ENCODE data around the gene LIN54. TPM values are rescaled to one million over a fixed set of nuclear protein-coding genes. Genes with fewer than 3 reads are reported as not detected.
"Not testable (repeated sequence)": the region's sequence is repeated elsewhere in the genome, so short reads cannot be mapped to it uniquely, and the experiment has no call there.

The LIN54 gene
- total RNA-seq, 1 donor from 2014 or later = 28.0 TPM

DNA sequence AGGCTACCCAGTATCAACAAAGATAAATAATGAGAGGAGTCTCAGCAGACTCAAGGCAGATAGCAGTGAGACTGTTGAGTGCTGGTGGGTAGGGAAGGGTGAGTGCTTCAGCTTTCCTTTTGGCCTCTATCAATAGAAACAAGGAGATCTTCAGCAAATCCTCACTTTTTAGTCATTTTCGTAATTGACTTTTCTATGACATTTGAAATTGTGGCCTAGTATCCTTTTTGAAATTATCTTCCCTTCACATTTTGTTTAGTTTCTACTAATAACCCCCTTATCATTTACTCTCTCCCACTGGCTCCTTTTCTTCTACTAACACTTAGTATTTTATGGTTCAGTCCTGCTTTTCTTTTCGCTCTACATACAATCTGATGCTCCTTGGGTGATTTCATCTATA is 44.9 kb downstream of the LIN54 start:
- intact Hi-C loops (cut with micrococcal nuclease) = no loop called here
- H3K4me3 Mint-ChIP-seq (ENCODE audit: low read depth) = no peak overlapping the region

GRCh38 chr4:82957045-82957444 is 53.6 kb downstream of the LIN54 start:
- Mint-ChIP-seq H3K9me3 (no peaks in the 10 kb centered on the region), H3K27ac (peak overlapping the region; percentile 0), H3K36me3 (ENCODE audit: low read depth) (peaks cover 56% of the 10 kb centered on the region), H3K4me1 (ENCODE audit: low read depth) (peaks cover 11% of the 10 kb centered on the region), H3K4me3 (ENCODE audit: low read depth) (no peak overlapping the region), H3K27me3 (ENCODE audit: low read depth) (no peaks in the 10 kb centered on the region)
- intact Hi-C loops (cut with micrococcal nuclease) = no loop called here
- no peak for DNase-seq (ENCODE audit: low spot score)

More for the DNA sequence above, 44.9 kb downstream of the LIN54 start:
- DNase-seq (ENCODE audit: low spot score) = no peak
- no peak overlapping the region for H3K27ac Mint-ChIP-seq
- H3K4me1 Mint-ChIP-seq (ENCODE audit: low read depth) = peaks cover 3% of the 10 kb centered on the region
- no peaks in the 10 kb centered on the region for H3K27me3 Mint-ChIP-seq (ENCODE audit: low read depth)
- H3K9me3 Mint-ChIP-seq = no peaks in the 10 kb centered on the region
- peaks cover 74% of the 10 kb centered on the region for H3K36me3 Mint-ChIP-seq (ENCODE audit: low read depth)

GRCh38 chr4:82954212-82954611 is 56.4 kb downstream of the LIN54 start:
- peaks cover 11% of the 10 kb centered on the region for H3K4me1 Mint-ChIP-seq (ENCODE audit: low read depth)
- H3K36me3 Mint-ChIP-seq (ENCODE audit: low read depth) = peaks cover 50% of the 10 kb centered on the region
- no peak for DNase-seq (ENCODE audit: low spot score)
- H3K9me3 Mint-ChIP-seq = no peaks in the 10 kb centered on the region
- H3K27me3 Mint-ChIP-seq (ENCODE audit: low read depth) = no peaks in the 10 kb centered on the region
- no peak overlapping the region for H3K27ac Mint-ChIP-seq
- intact Hi-C loops (cut with micrococcal nuclease) = no loop called here
- H3K4me3 Mint-ChIP-seq (ENCODE audit: low read depth) = no peak overlapping the region

GRCh38 chr4:82951196-82951595 is 59.4 kb downstream of the LIN54 start:
- no peak for DNase-seq (ENCODE audit: low spot score)
- H3K4me3 Mint-ChIP-seq (ENCODE audit: low read depth) = no peak overlapping the region
- no peak overlapping the region for H3K27ac Mint-ChIP-seq
- H3K27me3 Mint-ChIP-seq (ENCODE audit: low read depth) = no peaks in the 10 kb centered on the region
- intact Hi-C loops (cut with micrococcal nuclease) = no loop called here
- peaks cover 10% of the 10 kb centered on the region for H3K4me1 Mint-ChIP-seq (ENCODE audit: low read depth)
- H3K36me3 Mint-ChIP-seq (ENCODE audit: low read depth) = peaks cover 53% of the 10 kb centered on the region
- no peaks in the 10 kb centered on the region for H3K9me3 Mint-ChIP-seq

- H3K27me3 Mint-ChIP-seq (ENCODE audit: low read depth) = no peaks in the 10 kb centered on the region
- intact Hi-C loops (cut with micrococcal nuclease) = no loop called here
These were observed 61.9 kb downstream of the LIN54 start for GRCh38 chr4:82948647-82949204.

GRCh38 chr4:82947498-82947897 is 63.1 kb downstream of the LIN54 start:
- H3K36me3 Mint-ChIP-seq (ENCODE audit: low read depth) = peaks cover 51% of the 10 kb centered on the region
- no peak for DNase-seq (ENCODE audit: low spot score)

More at GRCh38 chr4:82948647-82949204, 61.9 kb downstream of the LIN54 start:
- Mint-ChIP-seq H3K4me3 (ENCODE audit: low read depth) (no peak overlapping the region), H3K27ac (no peak overlapping the region), H3K4me1 (ENCODE audit: low read depth) (peaks cover 10% of the 10 kb centered on the region), H3K36me3 (ENCODE audit: low read depth) (peaks cover 53% of the 10 kb centered on the region), H3K9me3 (no peaks in the 10 kb centered on the region)
- no peak for DNase-seq (ENCODE audit: low spot score)

DNA sequence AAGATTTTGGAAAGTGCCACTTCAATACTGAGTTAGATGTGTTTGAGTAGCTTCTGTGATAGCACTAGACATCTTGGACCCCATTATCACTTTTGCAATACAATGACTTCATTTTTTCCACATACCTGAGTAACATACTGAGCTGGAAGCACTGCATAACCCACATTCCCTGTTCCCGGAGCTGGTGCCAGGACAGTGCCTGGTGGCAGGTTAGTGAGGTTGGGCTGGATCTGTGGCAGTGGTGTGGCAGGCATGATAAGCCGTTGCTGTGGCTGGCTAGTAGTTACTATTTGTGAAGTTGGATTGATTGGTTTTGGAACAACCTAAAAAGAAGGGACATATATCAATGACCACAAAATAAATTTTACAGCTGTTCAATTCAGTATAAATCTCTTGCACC is 71.2 kb downstream of the LIN54 start:
- H3K27me3 Mint-ChIP-seq (ENCODE audit: low read depth) = no peaks in the 10 kb centered on the region
- no peak for DNase-seq (ENCODE audit: low spot score)
- no peak overlapping the region for H3K27ac Mint-ChIP-seq
- H3K9me3 Mint-ChIP-seq = no peaks in the 10 kb centered on the region
- H3K36me3 Mint-ChIP-seq (ENCODE audit: low read depth) = peaks cover 69% of the 10 kb centered on the region
- no peak overlapping the region for H3K4me3 Mint-ChIP-seq (ENCODE audit: low read depth)
- intact Hi-C loops (cut with micrococcal nuclease) = no loop called here
- H3K4me1 Mint-ChIP-seq (ENCODE audit: low read depth) = no peaks in the 10 kb centered on the region

More at GRCh38 chr4:82947498-82947897, 63.1 kb downstream of the LIN54 start:
- no peak overlapping the region for H3K27ac Mint-ChIP-seq
- H3K9me3 Mint-ChIP-seq = no peaks in the 10 kb centered on the region
- H3K4me1 Mint-ChIP-seq (ENCODE audit: low read depth) = peaks cover 10% of the 10 kb centered on the region
- no peaks in the 10 kb centered on the region for H3K27me3 Mint-ChIP-seq (ENCODE audit: low read depth)
- intact Hi-C loops (cut with micrococcal nuclease) = no loop called here
- H3K4me3 Mint-ChIP-seq (ENCODE audit: low read depth) = no peak overlapping the region

GRCh38 chr4:82934441-82934840 is 76.2 kb downstream of the LIN54 start:
- DNase-seq (ENCODE audit: low spot score) = no peak
- no peak overlapping the region for H3K4me3 Mint-ChIP-seq (ENCODE audit: low read depth)
- no peaks in the 10 kb centered on the region for H3K4me1 Mint-ChIP-seq (ENCODE audit: low read depth)
- no peak overlapping the region for H3K27ac Mint-ChIP-seq
- no peaks in the 10 kb centered on the region for H3K27me3 Mint-ChIP-seq (ENCODE audit: low read depth)
- peaks cover 69% of the 10 kb centered on the region for H3K36me3 Mint-ChIP-seq (ENCODE audit: low read depth)
- no peaks in the 10 kb centered on the region for H3K9me3 Mint-ChIP-seq
- intact Hi-C loops (cut with micrococcal nuclease) = no loop called here

DNA sequence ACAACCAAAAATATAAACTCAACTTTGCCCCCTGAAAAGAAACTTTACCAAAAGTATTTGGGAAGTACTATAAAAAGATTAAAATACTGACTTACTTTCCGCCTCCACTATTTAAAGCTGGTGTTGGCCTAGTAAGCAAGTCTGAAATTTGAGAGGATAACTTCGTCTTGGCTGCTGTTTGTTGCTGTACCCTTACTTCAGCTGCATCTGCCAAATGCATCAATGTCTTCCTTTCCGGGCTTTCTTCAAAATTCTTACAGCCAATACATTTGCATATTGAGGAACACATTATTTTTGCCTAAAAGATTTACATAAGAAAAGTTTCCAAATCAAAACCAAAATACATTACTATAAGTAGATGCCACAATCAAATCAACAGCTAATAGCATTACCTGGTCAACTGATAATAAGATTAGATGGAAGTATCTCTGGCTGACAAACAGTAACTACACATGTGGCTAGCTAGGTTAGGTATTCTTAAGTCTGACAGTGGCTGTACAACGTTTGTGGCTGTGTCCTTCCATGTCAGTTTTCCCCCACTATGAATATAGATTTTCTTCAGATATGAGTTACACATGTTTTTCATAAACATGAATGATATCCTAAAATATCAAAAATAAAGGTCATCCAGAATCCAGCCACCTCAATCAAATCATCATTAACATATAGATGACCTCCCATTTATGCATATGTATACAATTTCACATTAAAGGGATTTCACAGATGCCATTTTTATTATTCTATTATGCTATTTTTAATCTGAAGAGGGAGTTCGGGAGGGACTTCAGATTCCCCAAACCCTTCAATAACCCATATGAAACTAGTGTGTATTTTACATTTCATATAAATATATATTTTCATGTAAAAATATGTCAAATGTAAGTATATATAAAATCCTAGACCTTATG is 79.5 kb downstream of the LIN54 start:
- peaks cover 55% of the 10 kb centered on the region for H3K36me3 Mint-ChIP-seq (ENCODE audit: low read depth)
- H3K4me1 Mint-ChIP-seq (ENCODE audit: low read depth) = no peaks in the 10 kb centered on the region
- H3K27ac Mint-ChIP-seq = no peak overlapping the region
- H3K9me3 Mint-ChIP-seq = no peaks in the 10 kb centered on the region
- no peaks in the 10 kb centered on the region for H3K27me3 Mint-ChIP-seq (ENCODE audit: low read depth)
- no peak overlapping the region for H3K4me3 Mint-ChIP-seq (ENCODE audit: low read depth)
- no peak for DNase-seq (ENCODE audit: low spot score)
- intact Hi-C loops (cut with micrococcal nuclease) = no loop called here

DNA sequence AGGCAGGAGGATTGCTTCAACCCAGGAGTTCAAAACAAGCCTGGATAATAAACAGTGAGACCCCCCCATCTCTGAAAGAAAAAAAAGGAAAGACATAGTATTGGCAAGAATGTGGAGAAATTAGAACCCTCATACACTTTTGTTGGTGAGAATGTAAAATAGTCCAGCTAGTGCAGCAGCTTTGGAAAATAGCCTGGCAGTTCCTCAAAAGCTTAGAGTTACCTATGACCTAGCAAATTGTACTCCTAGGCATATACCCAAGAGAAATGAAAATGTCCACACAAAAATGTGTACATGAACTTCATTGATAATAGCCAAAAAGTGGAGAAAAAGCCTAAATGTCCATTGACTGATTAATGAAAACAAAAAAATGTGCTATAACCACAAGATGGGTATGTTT is 88.8 kb downstream of the LIN54 start:
- Mint-ChIP-seq H3K27ac (no peak overlapping the region), H3K9me3 (no peaks in the 10 kb centered on the region), H3K4me3 (ENCODE audit: low read depth) (no peak overlapping the region), H3K4me1 (ENCODE audit: low read depth) (no peaks in the 10 kb centered on the region), H3K36me3 (ENCODE audit: low read depth) (peaks cover 12% of the 10 kb centered on the region), H3K27me3 (ENCODE audit: low read depth) (no peaks in the 10 kb centered on the region)
- no peak for DNase-seq (ENCODE audit: low spot score)
- intact Hi-C loops (cut with micrococcal nuclease) = no loop called here

GRCh38 chr4:82919386-82919785 is 91.2 kb downstream of the LIN54 start:
- H3K36me3 Mint-ChIP-seq (ENCODE audit: low read depth) = peaks cover 8% of the 10 kb centered on the region
- H3K27me3 Mint-ChIP-seq (ENCODE audit: low read depth) = no peaks in the 10 kb centered on the region
- H3K4me1 Mint-ChIP-seq (ENCODE audit: low read depth) = no peaks in the 10 kb centered on the region
- no peak overlapping the region for H3K27ac Mint-ChIP-seq
- H3K9me3 Mint-ChIP-seq = no peaks in the 10 kb centered on the region
- intact Hi-C loops (cut with micrococcal nuclease) = no loop called here
- DNase-seq (ENCODE audit: low spot score) = no peak
- H3K4me3 Mint-ChIP-seq (ENCODE audit: low read depth) = no peak overlapping the region

GRCh38 chr4:82918091-82918490 is 92.5 kb downstream of the LIN54 start:
- Mint-ChIP-seq H3K9me3 (no peaks in the 10 kb centered on the region), H3K27ac (no peak overlapping the region), H3K4me3 (ENCODE audit: low read depth) (no peak overlapping the region), H3K4me1 (ENCODE audit: low read depth) (no peaks in the 10 kb centered on the region), H3K27me3 (ENCODE audit: low read depth) (no peaks in the 10 kb centered on the region), H3K36me3 (ENCODE audit: low read depth) (peaks cover 8% of the 10 kb centered on the region)
- no peak for DNase-seq (ENCODE audit: low spot score)
- intact Hi-C loops (cut with micrococcal nuclease) = no loop called here

GRCh38 chr4:82913968-82914367 is 96.7 kb downstream of the LIN54 start:
- H3K27me3 Mint-ChIP-seq (ENCODE audit: low read depth); H3K4me3 Mint-ChIP-seq (ENCODE audit: low read depth); H3K27ac Mint-ChIP-seq; H3K9me3 Mint-ChIP-seq; DNase-seq (ENCODE audit: low spot score); intact Hi-C loops (cut with micrococcal nuclease); H3K4me1 Mint-ChIP-seq (ENCODE audit: low read depth): not testable (repeated sequence)
- peaks cover 12% of the 10 kb centered on the region for H3K36me3 Mint-ChIP-seq (ENCODE audit: low read depth)
